Measurements from ENCODE around the gene IKZF5.

- TF ChIP-seq EZH2phosphoT487 (IDR thresholded peaks at IDR 0.05; ENCODE audit: insufficient read depth, low read depth) = no peak
- no peak for TF ChIP-seq EZH2 (IDR thresholded peaks at IDR 0.05; ENCODE audit: insufficient read depth, poor library complexity, severe bottlenecking)
Observed at GRCh38 chr10:122986335-122986734, 22.3 kb downstream of the IKZF5 start.
